H1 (cell line): Measurements from ENCODE around the gene SPPL2A. TPM values are rescaled to one million over a fixed set of nuclear protein-coding genes. Genes with fewer than 3 reads are reported as not detected.

Experiments
- CTCF ChIA-PET: fragments of 300-600 bp; sonication (Branson Sonifier 250); formaldehyde crosslinking; loops from one replicate; lab custom pipeline; 2021; ENCODE audit not compliant: partially characterized antibody; lab: Charles Lee
- POLR2A ChIA-PET: fragments of 300-600 bp; sonication (Branson Sonifier 250); formaldehyde crosslinking; loops from one replicate; lab custom pipeline; 2021; ENCODE audit warnings: inconsistent platforms; ENCODE audit not compliant: partially characterized antibody; lab: Charles Lee
- DNase-seq, 2 experiments: peaks; one replicate each; pipeline versions ENCODE4 v3.0.0 to v3.0.0-alpha.2; 2010 to 2022; ENCODE audit warnings: low spot score in 2 of 2, low read depth in 1 of 2, mixed read lengths in 1 of 2
- FAIRE-seq: peaks from 2 replicates; lab custom pipeline; 2011; peaks lifted over from hg19 to GRCh38; lab: Jason Lieb, UNC
- H2AFZ ChIP-seq: 2 replicates; pipeline ENCODE4 v1.8.1; 2012; ENCODE audit warnings: low read length, inconsistent platforms
- H2AK5ac ChIP-seq: 2 replicates; pipeline ENCODE4 v1.6.1; 2013; ENCODE audit warnings: low read depth, low read length
- H2BK120ac ChIP-seq: replicated peaks from 2 replicates; pipeline ENCODE3; 2013; ENCODE audit warnings: low read depth, low read length, inconsistent platforms
- H2BK12ac ChIP-seq: 2 replicates; pipeline ENCODE4 v1.6.1; 2013; ENCODE audit warnings: low read depth, low read length
- H2BK15ac ChIP-seq: 2 replicates; pipeline ENCODE4 v1.6.1; 2013; ENCODE audit warnings: low read length
- H2BK20ac ChIP-seq: 2 replicates; pipeline ENCODE4 v1.6.1; 2013; ENCODE audit warnings: low read length
- H2BK5ac ChIP-seq: 2 replicates; pipeline ENCODE4 v1.6.1; 2013; ENCODE audit warnings: low read depth, low read length
- H3K14ac ChIP-seq: 2 replicates; pipeline ENCODE4 v1.6.1; 2013; ENCODE audit warnings: inconsistent platforms; ENCODE audit not compliant: insufficient read length
- H3K18ac ChIP-seq: 2 replicates; pipeline ENCODE4 v1.6.1; 2013; ENCODE audit warnings: low read length; ENCODE audit errors: extremely low read depth
- H3K23ac ChIP-seq: 2 replicates; pipeline ENCODE4 v1.6.1; 2013; ENCODE audit warnings: inconsistent platforms; ENCODE audit not compliant: insufficient read length
- H3K23me2 ChIP-seq: 2 replicates; pipeline ENCODE4 v1.6.1; 2013; ENCODE audit warnings: low read depth, low read length
- H3K27ac ChIP-seq: 2 replicates; pipeline ENCODE4 v1.6.1; 2011; ENCODE audit warnings: low read depth, low read length, inconsistent platforms
- H3K27me3 ChIP-seq, 4 experiments: replicated peaks in 1 of 4; 1 replicate in 1 of 4; 2 replicates in 3 of 4; pipeline versions ENCODE4 v1.6.1 to v1.8.1; 2011 to 2013; ENCODE audit warnings: low read length in 3 of 4, mild to moderate bottlenecking in 3 of 4, inconsistent platforms in 2 of 4, mixed read lengths in 2 of 4, moderate library complexity in 1 of 4; ENCODE audit not compliant: control insufficient read depth in 3 of 4, insufficient read depth in 3 of 4; ENCODE audit errors: extremely low read depth in 1 of 4
- H3K36me3 ChIP-seq, 4 experiments: 2 replicates each; pipeline versions ENCODE4 v1.6.1 to v1.8.1; 2011 to 2013; ENCODE audit warnings: mild to moderate bottlenecking in 4 of 4, low read length in 3 of 4, moderate library complexity in 2 of 4, control low read depth in 1 of 4, inconsistent platforms in 1 of 4; ENCODE audit not compliant: insufficient read depth in 4 of 4, control insufficient read depth in 2 of 4
- H3K4ac ChIP-seq: replicated peaks from 2 replicates; pipeline ENCODE3; 2013; ENCODE audit warnings: low read length, low read depth, mixed read lengths, inconsistent platforms; ENCODE audit not compliant: insufficient read length
- H3K4me1 ChIP-seq, 4 experiments: replicated peaks in 1 of 4; 1 replicate in 1 of 4; 2 replicates in 3 of 4; pipeline versions ENCODE4 v1.6.1 to v1.8.1; 2011 to 2013; ENCODE audit warnings: low read length in 3 of 4, inconsistent platforms in 2 of 4, mixed read lengths in 1 of 4; ENCODE audit not compliant: insufficient read depth in 4 of 4, control insufficient read depth in 3 of 4
- H3K4me2 ChIP-seq, 2 experiments: 2 replicates each; pipeline versions ENCODE4 v1.6.1 to v1.8.1; 2011 to 2013; ENCODE audit warnings: low read depth in 2 of 2, low read length in 2 of 2, control low read depth in 1 of 2, inconsistent platforms in 1 of 2, mild to moderate bottlenecking in 1 of 2; ENCODE audit not compliant: insufficient read depth in 1 of 2
- H3K4me3 ChIP-seq, 4 experiments: fragments of 200-600, 300-600 bp in 1 of 4; sonication (generic), shearing (Covaris generic), sonication (Bioruptor Twin) in 1 of 4; 2 replicates each; pipeline versions ENCODE4 v1.5.1 to v1.8.1; 2011 to 2016; ENCODE audit warnings: low read length in 4 of 4, low read depth in 3 of 4, control low read depth in 2 of 4, inconsistent platforms in 2 of 4, mild to moderate bottlenecking in 2 of 4, mixed read lengths in 1 of 4, moderate library complexity in 1 of 4; ENCODE audit not compliant: insufficient read depth in 2 of 4; ENCODE audit errors: extremely low read depth in 1 of 4
- H3K56ac ChIP-seq: replicated peaks from 2 replicates; pipeline ENCODE3; 2013; ENCODE audit warnings: low read depth, mild to moderate bottlenecking, mixed read lengths, low read length, inconsistent platforms; ENCODE audit not compliant: insufficient read length
- H3K79me1 ChIP-seq: 2 replicates; pipeline ENCODE4 v1.6.1; 2013; ENCODE audit warnings: low read depth, low read length, control low read depth
- H3K79me2 ChIP-seq, 2 experiments: 2 replicates each; pipeline versions ENCODE4 v1.6.1 to v1.8.1; 2012 to 2013; ENCODE audit warnings: low read length in 2 of 2, mild to moderate bottlenecking in 2 of 2, inconsistent platforms in 1 of 2; ENCODE audit not compliant: insufficient read depth in 2 of 2, control insufficient read depth in 1 of 2
- H3K9ac ChIP-seq, 4 experiments: replicated peaks in 1 of 4; 1 replicate in 1 of 4; 2 replicates in 3 of 4; pipeline versions ENCODE4 v1.6.1 to v1.8.1; 2011 to 2013; ENCODE audit warnings: low read depth in 3 of 4, low read length in 3 of 4, control low read depth in 2 of 4, mild to moderate bottlenecking in 2 of 4, moderate library complexity in 2 of 4, inconsistent platforms in 1 of 4; ENCODE audit errors: extremely low read depth in 1 of 4
- H3K9me3 ChIP-seq, 2 experiments: 2 replicates each; pipeline versions ENCODE4 v1.6.1 to v1.8.1; 2012 to 2013; ENCODE audit warnings: mild to moderate bottlenecking in 2 of 2, moderate library complexity in 2 of 2, control low read depth in 1 of 2, inconsistent platforms in 1 of 2, low read depth in 1 of 2, low read length in 1 of 2, mixed read lengths in 1 of 2; ENCODE audit not compliant: insufficient read depth in 2 of 2
- H4K20me1 ChIP-seq, 2 experiments: replicated peaks in 1 of 2; 2 replicates each; pipeline versions ENCODE3 to v1.8.1; 2011 to 2013; ENCODE audit warnings: inconsistent platforms in 2 of 2, low read length in 2 of 2, mild to moderate bottlenecking in 1 of 2; ENCODE audit not compliant: insufficient read depth in 2 of 2, control insufficient read depth in 1 of 2
- H4K5ac ChIP-seq: 2 replicates; pipeline ENCODE4 v1.6.1; 2013; ENCODE audit warnings: low read length, low read depth, mixed read lengths, inconsistent platforms; ENCODE audit not compliant: insufficient read length
- H4K8ac ChIP-seq: 2 replicates; pipeline ENCODE4 v1.8.0; 2013; ENCODE audit warnings: mild to moderate bottlenecking, moderate library complexity, low read length, inconsistent platforms; ENCODE audit not compliant: insufficient read depth; ENCODE audit errors: extremely low read depth
- H4K91ac ChIP-seq: replicated peaks from 2 replicates; pipeline ENCODE3; 2013; ENCODE audit warnings: low read length, mixed read lengths, inconsistent platforms; ENCODE audit not compliant: insufficient read length
- ATF3 ChIP-seq: IDR thresholded peaks from 2 replicates; pipeline ENCODE4 v1.6.1; 2011; ENCODE audit warnings: low read depth, mild to moderate bottlenecking, low read length; ENCODE audit not compliant: insufficient read depth
- EP300 ChIP-seq, 2 experiments: IDR thresholded peaks; 1 replicate in 1 of 2; 2 replicates in 1 of 2; pipeline ENCODE4 v1.6.1; 2011 to 2012; ENCODE audit warnings: low read depth in 2 of 2, low read length in 2 of 2, mild to moderate bottlenecking in 2 of 2, borderline replicate concordance in 1 of 2, inconsistent platforms in 1 of 2, moderate library complexity in 1 of 2
- NRF1 ChIP-seq: IDR thresholded peaks from 2 replicates; pipeline ENCODE4 v1.6.1; 2011; ENCODE audit warnings: mild to moderate bottlenecking, low read depth, low read length, improper control_type of control experiment
- WGBS, 2 experiments: shearing (Covaris generic) in 1 of 2; methylation state at CpG; one replicate each; pipeline versions ENCODE4 v1.1.6 to v1.1.7; 2013 to 2015; ENCODE audit warnings: low lambda C conversion rate in 2 of 2, mixed read lengths in 2 of 2, inconsistent platforms in 1 of 2, low coverage in 1 of 2, missing lambda C conversion rate in 1 of 2; ENCODE audit not compliant: insufficient replicate concordance in 2 of 2, insufficient coverage in 1 of 2, insufficient read length in 1 of 2; ENCODE audit errors: extremely low coverage in 1 of 2, missing lambda C conversion rate in 1 of 2; 5-methylcytosine and 5-hydroxymethylcytosine counted together
- polyA plus RNA-seq, 7 experiments: library from polyadenylated mRNA; depleted of rRNA in 3 of 7; stranded (reverse) in 5 of 7; unstranded in 2 of 7; fragments of >200 nt in 5 of 7; fragments of 200-250 nt in 2 of 7; gene quantifications; 1 replicate in 5 of 7; 2 replicates in 1 of 7; 4 replicates in 1 of 7; pipeline versions ENCODE4 v1.2.1 to v1.2.3, GENCODE V29; 2011 to 2013; ENCODE audit warnings: missing spikeins in 2 of 7, mixed read lengths in 2 of 7
- total RNA-seq: library from RNA; stranded (reverse); fragmentation: NEBNext Ultra II Directional; extraction: Animal tissue kit (Norgen Biotek cat#: 25700); gene quantifications from 2 replicates; pipeline ENCODE4 v1.2.1, GENCODE V29; 2021
- TF ChIP-seq, protein P1 (sequence below): IDR thresholded peaks from 2 replicates; pipeline ENCODE4 v1.6.1; 2012; ENCODE audit warnings: inconsistent platforms

Gene SPPL2A
- total and polyA plus RNA-seq, 2 of the 8 experiments (the other 6 are each of a cell fraction or from before 2014, with no cell fraction given), result 15.6 to 52.9 TPM

GRCh38 chr15:50790778-50791453, 25.4 kb upstream of the SPPL2A start:
- Histone ChIP-seq H3K4me2 (no peak overlapping the region), H3K27ac (no peak overlapping the region), H2BK15ac (no peak overlapping the region), H3K36me3 (no peaks in the 10 kb centered on the region), H3K79me2 (no peaks in the 10 kb centered on the region), H2AK5ac (no peak overlapping the region), H3K23me2 (no peaks in the 10 kb centered on the region), H3K9me3 (no peaks in the 10 kb centered on the region), H2BK12ac (no peak overlapping the region), H3K4ac (no peak overlapping the region), H4K91ac (no peak overlapping the region), H3K27me3 (no peaks in the 10 kb centered on the region), H4K20me1 (no peaks in the 10 kb centered on the region), H4K5ac (no peak overlapping the region), H2BK20ac (no peak overlapping the region), H3K4me3 (no peak overlapping the region), H3K18ac (no peak overlapping the region), H3K56ac (no peak overlapping the region), H2BK5ac (no peak overlapping the region), H3K79me1 (no peaks in the 10 kb centered on the region), H3K14ac (no peak overlapping the region), H4K8ac (no peak overlapping the region), H3K23ac (no peak overlapping the region), H3K9ac (no peak overlapping the region), H3K4me1 (no peaks in the 10 kb centered on the region; a peak in 1 of 7 replicates), H2BK120ac (no peak overlapping the region), H2AFZ (0 out of 2 replicates have a peak overlapping the region, but pooled peaks have one; percentile 26)
- ChIA-PET POLR2A (no interaction called here), CTCF (interaction anchor here (0.8 to 2.3 kb wide), 5 partner anchors 9 to 21 kb away, joined by 3 to 9 read pairs (median 4); no protein-coding TSS in a partner anchor)
- 85% methylated on average over 7 of the region's 7 CpGs; no CpG with 5 or more reads in 1 of the 2 experiments for WGBS, 2 experiments
- DNase-seq, result no peak
- no peak for FAIRE-seq
- TF ChIP-seq EP300 (IDR thresholded peaks at IDR 0.05; ENCODE audit: borderline replicate concordance in 1 of 2, low read depth in 2 of 2, low read length in 2 of 2) (no peak), ATF3 (no peak), NRF1 (no peak)
- TF ChIP-seq, protein P1, sequence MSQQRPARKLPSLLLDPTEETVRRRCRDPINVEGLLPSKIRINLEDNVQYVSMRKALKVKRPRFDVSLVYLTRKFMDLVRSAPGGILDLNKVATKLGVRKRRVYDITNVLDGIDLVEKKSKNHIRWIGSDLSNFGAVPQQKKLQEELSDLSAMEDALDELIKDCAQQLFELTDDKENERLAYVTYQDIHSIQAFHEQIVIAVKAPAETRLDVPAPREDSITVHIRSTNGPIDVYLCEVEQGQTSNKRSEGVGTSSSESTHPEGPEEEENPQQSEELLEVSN, result no peak
